NCI-H2107 treated with DMSO at 0.1 percent for 48 hours (cell line): ENCODE measurements around the gene MPPED1.

Experiments
- DNase-seq: peaks from one replicate; lab custom pipeline; 2025; ENCODE audit not compliant: unreplicated experiment; lab: John Stamatoyannopoulos, UW

Gene MPPED1

GRCh38 chr22:43514476-43515157, 102.8 kb downstream of the MPPED1 start:
- DNase-seq = no peak

- no peak for DNase-seq
Measured at GRCh38 chr22:43515411-43515810, 103.6 kb downstream of the MPPED1 start.

- DNase-seq = no peak
Measured at GRCh38 chr22:43515902-43516301, 104.1 kb downstream of the MPPED1 start.

- DNase-seq = no peak
Measured at GRCh38 chr22:43516386-43516785, 104.6 kb downstream of the MPPED1 start.

GRCh38 chr22:43516996-43517635, 105.3 kb downstream of the MPPED1 start:
- DNase-seq = no peak

GRCh38 chr22:43520632-43521039, 108.8 kb downstream of the MPPED1 start:
- DNase-seq = no peak

- DNase-seq = no peak
Measured at GRCh38 chr22:43521716-43522115, 109.9 kb downstream of the MPPED1 start.

- no peak for DNase-seq
Measured at GRCh38 chr22:43526117-43526655, 114.4 kb downstream of the MPPED1 start.

GRCh38 chr22:43526946-43527345, 115.1 kb downstream of the MPPED1 start:
- DNase-seq = no peak

- no peak for DNase-seq
Measured at GRCh38 chr22:43528601-43529360, 117.0 kb downstream of the MPPED1 start.

GRCh38 chr22:43529461-43529860, 117.6 kb downstream of the MPPED1 start:
- DNase-seq = no peak

GRCh38 chr22:43529934-43530333, 118.1 kb downstream of the MPPED1 start:
- no peak for DNase-seq

- no peak for DNase-seq
Measured at GRCh38 chr22:43530349-43531201, 118.8 kb downstream of the MPPED1 start.

GRCh38 chr22:43531651-43532050, 119.8 kb downstream of the MPPED1 start:
- DNase-seq = no peak

- DNase-seq = no peak
Measured at GRCh38 chr22:43532301-43533155, 120.7 kb downstream of the MPPED1 start.

GRCh38 chr22:43533156-43533530, 121.3 kb downstream of the MPPED1 start:
- DNase-seq = no peak

GRCh38 chr22:43533656-43534428, 122.0 kb downstream of the MPPED1 start:
- no peak for DNase-seq

GRCh38 chr22:43534916-43535315, 123.1 kb downstream of the MPPED1 start:
- no peak for DNase-seq

- no peak for DNase-seq
Measured at GRCh38 chr22:43535336-43535735, 123.5 kb downstream of the MPPED1 start.
